ENCODE data around the gene GJA3. TPM values are rescaled to one million over a fixed set of nuclear protein-coding genes. Genes with fewer than 3 reads are reported as not detected.

GJA3 gene
- total and polyA plus RNA-seq, 10 of the 15 experiments (the other 5 are each of a cell fraction or from before 2014, with no cell fraction given) = 0.03 to 0.11 (median 0.04) TPM; not detected in 5

DNA sequence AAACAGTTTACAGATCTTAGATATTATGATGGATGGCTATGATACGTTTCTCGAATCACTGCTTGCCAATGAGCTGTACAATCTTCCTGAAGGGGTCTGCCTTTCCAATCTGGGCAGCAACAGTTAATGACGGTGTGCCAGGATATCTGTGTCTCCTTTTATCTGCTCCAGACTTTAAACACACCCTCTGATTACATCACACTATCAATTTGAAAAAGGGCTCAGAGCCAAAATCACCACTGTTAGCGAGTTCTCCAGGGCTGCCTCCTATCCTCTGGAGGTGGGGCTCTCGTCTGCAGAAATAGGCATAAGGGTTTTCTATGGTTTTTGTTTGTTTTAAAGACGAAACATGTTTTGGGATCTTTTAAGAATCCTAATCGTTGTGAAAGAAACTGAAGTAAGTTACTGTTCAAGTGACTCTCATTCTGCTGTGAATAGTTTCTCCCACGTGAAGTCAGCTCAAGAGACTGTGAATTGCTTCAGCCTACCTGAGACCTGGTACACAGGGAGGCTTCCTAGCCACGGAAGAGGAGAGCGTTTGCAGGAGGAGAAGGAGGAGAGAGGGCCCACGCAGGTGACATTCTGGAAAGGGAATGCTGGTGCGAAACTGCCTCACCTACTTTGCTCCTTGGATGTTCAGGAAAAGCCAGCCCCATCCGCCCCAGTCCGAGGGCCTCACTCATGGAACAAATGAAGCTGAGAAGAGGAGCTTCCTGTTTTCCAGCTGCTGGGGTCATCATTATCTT is 15.2 kb upstream of the GJA3 start:
- H3K9me3 ChIP-seq (replicated peaks; ENCODE audit: control insufficient read depth, insufficient read depth, low read length) = no peaks in the 10 kb centered on the region
- ChIA-PET CTCF (interaction anchor here (1.3 kb wide), 1 partner anchor 311 kb away, joined by 3 read pairs; no protein-coding TSS in a partner anchor), RAD21 (ENCODE audit: unreplicated experiment) (no interaction called here), POLR2A (no interaction called here), SMC1A (ENCODE audit: uncharacterized antibody, unreplicated experiment) (no interaction called here)
- intact Hi-C loops (cut with micrococcal nuclease; ENCODE audit: unreplicated experiment) (no loop called here), in situ Hi-C loops (cut with MboI) (loop anchor here (25.0 kb wide), 1 partner anchor 661 kb away; no protein-coding TSS in a partner anchor)
- H2AFZ ChIP-seq (ENCODE audit: control insufficient read depth, low read depth, low read length) = no peak overlapping the region
- 68% methylated on average over 13 of the region's 14 CpGs for WGBS (ENCODE audit: insufficient coverage, insufficient replicate concordance, low lambda C conversion rate, missing lambda C conversion rate)
- no peak overlapping the region for H3K4me3 ChIP-seq
- no peaks in the 10 kb centered on the region for H3K27me3 ChIP-seq (replicated peaks in 1 of 2; ENCODE audit: control insufficient read depth in 2 of 2, insufficient read depth in 2 of 2, low read length in 1 of 2)
- ATAC-seq (no peak), FAIRE-seq (no peak), DNase-seq (ENCODE audit: low read depth, low spot score) (no peak)
- TF ChIP-seq, protein P1, sequence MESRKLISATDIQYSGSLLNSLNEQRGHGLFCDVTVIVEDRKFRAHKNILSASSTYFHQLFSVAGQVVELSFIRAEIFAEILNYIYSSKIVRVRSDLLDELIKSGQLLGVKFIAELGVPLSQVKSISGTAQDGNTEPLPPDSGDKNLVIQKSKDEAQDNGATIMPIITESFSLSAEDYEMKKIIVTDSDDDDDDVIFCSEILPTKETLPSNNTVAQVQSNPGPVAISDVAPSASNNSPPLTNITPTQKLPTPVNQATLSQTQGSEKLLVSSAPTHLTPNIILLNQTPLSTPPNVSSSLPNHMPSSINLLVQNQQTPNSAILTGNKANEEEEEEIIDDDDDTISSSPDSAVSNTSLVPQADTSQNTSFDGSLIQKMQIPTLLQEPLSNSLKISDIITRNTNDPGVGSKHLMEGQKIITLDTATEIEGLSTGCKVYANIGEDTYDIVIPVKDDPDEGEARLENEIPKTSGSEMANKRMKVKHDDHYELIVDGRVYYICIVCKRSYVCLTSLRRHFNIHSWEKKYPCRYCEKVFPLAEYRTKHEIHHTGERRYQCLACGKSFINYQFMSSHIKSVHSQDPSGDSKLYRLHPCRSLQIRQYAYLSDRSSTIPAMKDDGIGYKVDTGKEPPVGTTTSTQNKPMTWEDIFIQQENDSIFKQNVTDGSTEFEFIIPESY (IDR thresholded peaks at IDR 0.05) = no peak
- TF ChIP-seq POLR2A (IDR thresholded peaks at IDR 0.05; ENCODE audit: low read depth, low read length) = no peak
- TF ChIP-seq, protein P2, sequence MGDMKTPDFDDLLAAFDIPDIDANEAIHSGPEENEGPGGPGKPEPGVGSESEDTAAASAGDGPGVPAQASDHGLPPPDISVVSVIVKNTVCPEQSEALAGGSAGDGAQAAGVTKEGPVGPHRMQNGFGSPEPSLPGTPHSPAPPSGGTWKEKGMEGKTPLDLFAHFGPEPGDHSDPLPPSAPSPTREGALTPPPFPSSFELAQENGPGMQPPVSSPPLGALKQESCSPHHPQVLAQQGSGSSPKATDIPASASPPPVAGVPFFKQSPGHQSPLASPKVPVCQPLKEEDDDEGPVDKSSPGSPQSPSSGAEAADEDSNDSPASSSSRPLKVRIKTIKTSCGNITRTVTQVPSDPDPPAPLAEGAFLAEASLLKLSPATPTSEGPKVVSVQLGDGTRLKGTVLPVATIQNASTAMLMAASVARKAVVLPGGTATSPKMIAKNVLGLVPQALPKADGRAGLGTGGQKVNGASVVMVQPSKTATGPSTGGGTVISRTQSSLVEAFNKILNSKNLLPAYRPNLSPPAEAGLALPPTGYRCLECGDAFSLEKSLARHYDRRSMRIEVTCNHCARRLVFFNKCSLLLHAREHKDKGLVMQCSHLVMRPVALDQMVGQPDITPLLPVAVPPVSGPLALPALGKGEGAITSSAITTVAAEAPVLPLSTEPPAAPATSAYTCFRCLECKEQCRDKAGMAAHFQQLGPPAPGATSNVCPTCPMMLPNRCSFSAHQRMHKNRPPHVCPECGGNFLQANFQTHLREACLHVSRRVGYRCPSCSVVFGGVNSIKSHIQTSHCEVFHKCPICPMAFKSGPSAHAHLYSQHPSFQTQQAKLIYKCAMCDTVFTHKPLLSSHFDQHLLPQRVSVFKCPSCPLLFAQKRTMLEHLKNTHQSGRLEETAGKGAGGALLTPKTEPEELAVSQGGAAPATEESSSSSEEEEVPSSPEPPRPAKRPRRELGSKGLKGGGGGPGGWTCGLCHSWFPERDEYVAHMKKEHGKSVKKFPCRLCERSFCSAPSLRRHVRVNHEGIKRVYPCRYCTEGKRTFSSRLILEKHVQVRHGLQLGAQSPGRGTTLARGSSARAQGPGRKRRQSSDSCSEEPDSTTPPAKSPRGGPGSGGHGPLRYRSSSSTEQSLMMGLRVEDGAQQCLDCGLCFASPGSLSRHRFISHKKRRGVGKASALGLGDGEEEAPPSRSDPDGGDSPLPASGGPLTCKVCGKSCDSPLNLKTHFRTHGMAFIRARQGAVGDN (IDR thresholded peaks at IDR 0.05) = no peak
- no peak for TF ChIP-seq SUZ12 (IDR thresholded peaks at IDR 0.05; ENCODE audit: unreplicated experiment)
- TF ChIP-seq ZNF24 (IDR thresholded peaks at IDR 0.05) = no peak
- no peak for TF ChIP-seq SUPT20H (IDR thresholded peaks at IDR 0.05; ENCODE audit: borderline replicate concordance, control insufficient read depth, low read depth, low read length)
- TF ChIP-seq PAX5 (IDR thresholded peaks at IDR 0.05; ENCODE audit: borderline replicate concordance, low read depth, low read length) = no peak
- TF ChIP-seq, protein P3, sequence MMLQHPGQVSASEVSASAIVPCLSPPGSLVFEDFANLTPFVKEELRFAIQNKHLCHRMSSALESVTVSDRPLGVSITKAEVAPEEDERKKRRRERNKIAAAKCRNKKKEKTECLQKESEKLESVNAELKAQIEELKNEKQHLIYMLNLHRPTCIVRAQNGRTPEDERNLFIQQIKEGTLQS (IDR thresholded peaks at IDR 0.05; ENCODE audit: borderline replicate concordance, extremely low read depth, low read depth, low read length) = no peak
- no peak for TF ChIP-seq ZNF622 (IDR thresholded peaks at IDR 0.05)
- no peak for TF ChIP-seq KLF5 (IDR thresholded peaks at IDR 0.05; ENCODE audit: partially characterized antibody)
- no peak for TF ChIP-seq HCFC1 (IDR thresholded peaks at IDR 0.05; ENCODE audit: low read length)
- TF ChIP-seq, protein P4, sequence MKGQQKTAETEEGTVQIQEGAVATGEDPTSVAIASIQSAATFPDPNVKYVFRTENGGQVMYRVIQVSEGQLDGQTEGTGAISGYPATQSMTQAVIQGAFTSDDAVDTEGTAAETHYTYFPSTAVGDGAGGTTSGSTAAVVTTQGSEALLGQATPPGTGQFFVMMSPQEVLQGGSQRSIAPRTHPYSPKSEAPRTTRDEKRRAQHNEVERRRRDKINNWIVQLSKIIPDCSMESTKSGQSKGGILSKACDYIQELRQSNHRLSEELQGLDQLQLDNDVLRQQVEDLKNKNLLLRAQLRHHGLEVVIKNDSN (IDR thresholded peaks at IDR 0.05; ENCODE audit: borderline replicate concordance, extremely low read length, insufficient read depth, low read depth, low read length) = no peak
- no peak overlapping the region for H3K27ac ChIP-seq (ENCODE audit: control insufficient read depth, insufficient read depth)
- peaks cover 8% of the 10 kb centered on the region for H3K4me1 ChIP-seq (ENCODE audit: control insufficient read depth, insufficient read depth, low read length)
- no peaks in the 10 kb centered on the region for H4K20me1 ChIP-seq (ENCODE audit: control insufficient read depth, insufficient read depth)
- H3K4me2 ChIP-seq (ENCODE audit: control insufficient read depth, insufficient read depth) = no peak overlapping the region
- H3K36me3 ChIP-seq (ENCODE audit: control insufficient read depth in 2 of 2, insufficient read depth in 2 of 2, low read length in 1 of 2) = no peaks in the 10 kb centered on the region
- H3K79me2 ChIP-seq (ENCODE audit: control insufficient read depth, insufficient read depth, low read length) = no peaks in the 10 kb centered on the region
- H3K9ac ChIP-seq (ENCODE audit: control insufficient read depth, insufficient read depth, low read length) = no peak overlapping the region
- BruUV-seq (replicated peaks) = no TSS peak

Data from GM12878 (cell line).